K562 (cell line): ENCODE data around the gene MT1E. TPM values are rescaled to one million over a fixed set of nuclear protein-coding genes. Genes with fewer than 3 reads are reported as not detected.

Source experiments
- ATAC-seq: fragments of 200-7000 bp; cut with Tn5 transposase; 3 replicates; pipeline ENCODE4 v1.9.1; 2020; ENCODE audit warnings: moderate library complexity
- BruUV-seq: library from RNA; stranded (reverse); fragments of 400-500 nt; replicated peaks from 2 replicates; lab custom pipeline; 2021; lab: Mats Ljungman, UMichigan
- CTCF ChIA-PET: fragments of 300-600 bp; formaldehyde crosslinking; extraction: SDS; loops from one replicate; lab custom pipeline; 2021; ENCODE audit warnings: low intra/inter-chr PET ratio; lab: Yijun Ruan, JAX
- POLR2A ChIA-PET: fragments of 300-600, 350-650 bp; sonication (Branson Sonifier 250); formaldehyde crosslinking; extraction: SDS; loops from one replicate; lab custom pipeline; 2021; ENCODE audit warnings: antibody characterized with exemption, inconsistent platforms; lab: Yijun Ruan, JAX
- DNase-seq, 4 experiments: peaks; one replicate each; pipeline versions ENCODE4 v3.0.0 to v3.0.0-alpha.2; 2011 to 2018; ENCODE audit warnings: low spot score in 3 of 4, mixed read lengths in 3 of 4; ENCODE audit errors: extremely low read depth in 1 of 4
- FAIRE-seq: peaks from 2 replicates; lab custom pipeline; 2011; peaks lifted over from hg19 to GRCh38; lab: Jason Lieb, UNC
- H2AFZ ChIP-seq: 2 replicates; pipeline ENCODE4 v1.6.0; 2011; ENCODE audit warnings: low read depth, low read length, control low read depth, inconsistent platforms
- H3K27ac ChIP-seq: fragments of 200-600 bp; 3 replicates; pipeline ENCODE4 v1.8.0; 2011; ENCODE audit warnings: low read depth, mild to moderate bottlenecking, control low read depth, inconsistent platforms, low read length, moderate library complexity, mixed read lengths; ENCODE audit errors: extremely low read depth
- H3K27me3 ChIP-seq, 2 experiments: fragments of 300-600 bp in 1 of 2; 2 replicates in 1 of 2; 3 replicates in 1 of 2; pipeline versions ENCODE4 v1.6.0 to v1.8.0; 2011; ENCODE audit warnings: inconsistent platforms in 2 of 2, low read length in 2 of 2, mild to moderate bottlenecking in 1 of 2, mixed read lengths in 1 of 2, moderate library complexity in 1 of 2; ENCODE audit not compliant: control insufficient read depth in 2 of 2, insufficient read depth in 2 of 2
- H3K36me3 ChIP-seq: fragments of 300-600 bp; 3 replicates; pipeline ENCODE4 v1.8.0; 2011; ENCODE audit warnings: mild to moderate bottlenecking, low read length, inconsistent platforms; ENCODE audit not compliant: control insufficient read depth, insufficient read depth
- H3K4me1 ChIP-seq, 2 experiments: fragments of 200-600 bp in 1 of 2; replicated peaks in 1 of 2; 2 replicates in 1 of 2; 3 replicates in 1 of 2; pipeline versions ENCODE4 v1.5.1 to v1.8.0; 2011; ENCODE audit warnings: inconsistent platforms in 2 of 2, low read length in 2 of 2, mild to moderate bottlenecking in 1 of 2, mixed read lengths in 1 of 2, moderate library complexity in 1 of 2; ENCODE audit not compliant: control insufficient read depth in 2 of 2, insufficient read depth in 2 of 2
- H3K4me2 ChIP-seq: 2 replicates; pipeline ENCODE4 v1.6.1; 2011; ENCODE audit warnings: low read length, control low read depth, inconsistent platforms, mixed read lengths; ENCODE audit not compliant: insufficient read depth
- H3K4me3 ChIP-seq: fragments of 200-600 bp; sonication (generic), shearing (Covaris generic); 2 replicates; pipeline ENCODE4 v1.5.1; 2016; ENCODE audit warnings: control low read depth, inconsistent platforms
- H3K79me2 ChIP-seq: fragments of 200-600 bp; 3 replicates; pipeline ENCODE4 v1.8.0; 2011; ENCODE audit warnings: low read length, inconsistent platforms; ENCODE audit not compliant: control insufficient read depth, insufficient read depth
- H3K9ac ChIP-seq, 2 experiments: 2 replicates each; pipeline versions ENCODE4 v1.6.0 to v1.6.1; 2011; ENCODE audit warnings: low read depth in 2 of 2, low read length in 2 of 2, control low read depth in 1 of 2, inconsistent platforms in 1 of 2, mild to moderate bottlenecking in 1 of 2, mixed read lengths in 1 of 2; ENCODE audit not compliant: insufficient read depth in 1 of 2
- H3K9me1 ChIP-seq: one replicate; pipeline ENCODE4 v1.6.0; 2011; ENCODE audit warnings: inconsistent platforms, mild to moderate bottlenecking, low read length, moderate library complexity; ENCODE audit not compliant: control insufficient read depth, insufficient read depth
- H3K9me3 ChIP-seq: replicated peaks from 2 replicates; pipeline ENCODE4 v1.5.1; 2011; ENCODE audit warnings: low read depth, low read length, inconsistent platforms; ENCODE audit not compliant: control insufficient read depth, insufficient read depth
- H4K20me1 ChIP-seq: replicated peaks from 2 replicates; pipeline ENCODE4 v1.6.1; 2011; ENCODE audit warnings: low read length, inconsistent platforms, mixed read lengths; ENCODE audit not compliant: control insufficient read depth, insufficient read depth
- EWSR1 ChIP-seq: fragments of 450-650 bp; IDR thresholded peaks from 2 replicates; pipeline ENCODE4 v1.6.1; 2018; ENCODE audit warnings: borderline replicate concordance, mild to moderate bottlenecking, low read depth, moderate library complexity; ENCODE audit not compliant: partially characterized antibody
- HMG20B ChIP-seq: fragments of 250-450 bp; sonication (Bioruptor Pico); IDR thresholded peaks from 2 replicates; pipeline ENCODE4 v1.5.0; 2021; ENCODE audit warnings: mild to moderate bottlenecking
- KDM1A ChIP-seq, 2 experiments: fragments of 450-650 bp; IDR thresholded peaks; 2 replicates each; pipeline ENCODE4 v1.6.1; 2016; ENCODE audit warnings: mild to moderate bottlenecking in 2 of 2
- NCOA6 ChIP-seq: fragments of 450-650 bp; IDR thresholded peaks from 2 replicates; pipeline ENCODE4 v1.6.1; 2017; ENCODE audit warnings: mild to moderate bottlenecking
- NFE2L1 ChIP-seq: fragments of 450-650 bp; IDR thresholded peaks from 2 replicates; pipeline ENCODE4 v1.6.1; 2016; ENCODE audit warnings: missing genetic modification characterization, low read depth, mild to moderate bottlenecking, missing compliant biosample characterization, moderate library complexity, borderline replicate concordance
- NR2C1 ChIP-seq, 2 experiments: fragments of 450-650 bp; IDR thresholded peaks; 2 replicates each; pipeline ENCODE4 v1.6.1; 2017; ENCODE audit warnings: mild to moderate bottlenecking in 2 of 2, antibody characterized with exemption in 1 of 2, inconsistent platforms in 1 of 2, missing compliant biosample characterization in 1 of 2, missing genetic modification characterization in 1 of 2
- POLR2A ChIP-seq: fragments of 450-650 bp; conservative IDR thresholded peaks from 2 replicates; pipeline ENCODE4 v1.6.1; 2016
- PRPF4 ChIP-seq: fragments of 200-400 bp; formaldehyde crosslinking; IDR thresholded peaks from one replicate; pipeline ENCODE4 v1.6.1; 2017; ENCODE audit warnings: low read length, low read depth, mild to moderate bottlenecking; ENCODE audit not compliant: insufficient read depth, poor library complexity, severe bottlenecking
- PTBP1 ChIP-seq: fragments of 200-400 bp; formaldehyde crosslinking; IDR thresholded peaks from 2 replicates; pipeline ENCODE4 v1.6.1; 2017; ENCODE audit warnings: low read depth, low read length
- RAD51 ChIP-seq: fragments of 450-650 bp; IDR thresholded peaks from 2 replicates; pipeline ENCODE4 v1.7.1; 2016; ENCODE audit warnings: low read depth, mild to moderate bottlenecking, borderline replicate concordance
- TEAD4 ChIP-seq, 2 experiments: sonication (generic) in 1 of 2; formaldehyde crosslinking in 1 of 2; IDR thresholded peaks; 2 replicates each; pipeline versions ENCODE4 v1.6.1 to v1.8.0; 2012 to 2022; ENCODE audit warnings: borderline replicate concordance in 1 of 2, inconsistent platforms in 1 of 2, low read length in 1 of 2, mild to moderate bottlenecking in 1 of 2, missing genetic modification reagents in 1 of 2
- ZNF140 ChIP-seq: fragments of 250-450 bp; sonication (Bioruptor Pico); IDR thresholded peaks from 2 replicates; pipeline ENCODE4 v1.8.0; 2021; ENCODE audit warnings: moderate library complexity, mild to moderate bottlenecking, inconsistent platforms
- ZNF143 ChIP-seq: sonication (generic); formaldehyde crosslinking; IDR thresholded peaks from 2 replicates; pipeline ENCODE4 v1.9.0; 2022; ENCODE audit warnings: mild to moderate bottlenecking, missing genetic modification reagents
- WGBS: fragments of 100-300 bp; shearing (Covaris generic); methylation state at CpG from one replicate; pipeline ENCODE4 v1.1.6; 2016; ENCODE audit warnings: low coverage, mixed read lengths; ENCODE audit not compliant: insufficient coverage; ENCODE audit errors: missing lambda C conversion rate; 5-methylcytosine and 5-hydroxymethylcytosine counted together
- in situ Hi-C: fragments of 300-500 bp; cut with MboI; formaldehyde crosslinking; loops from 4 replicates; pipeline ENCODE4 v1.15.0; 2018; ENCODE audit warnings: inconsistent platforms, mixed read lengths
- intact Hi-C: fragments of 100-400 bp; cut with micrococcal nuclease; formaldehyde crosslinking; loops from 2 replicates; pipeline ENCODE4 v1.14.2; 2022
- polyA plus RNA-seq, 8 experiments: library from polyadenylated mRNA; depleted of rRNA in 4 of 8; stranded (reverse) in 5 of 8; unstranded in 3 of 8; fragments of >200 nt; fragmentation: Nextera tagmentation in 2 of 8; fragmentation: Illumina TruSeq in 1 of 8; extraction: Ambion mirVana in 2 of 8; extraction: Trizol in 1 of 8; gene quantifications; 2 replicates each; pipeline versions ENCODE4 v1.2.1 to v1.2.3, GENCODE V29; 2011 to 2014; ENCODE audit warnings: inconsistent platforms in 1 of 8, missing spikeins in 1 of 8
- total RNA-seq, 7 experiments: library from RNA; depleted of rRNA in 6 of 7; stranded (reverse); fragments of >200 nt in 6 of 7; fragmentation: Illumina TruSeq in 2 of 7; extraction: Trizol in 2 of 7; gene quantifications; 2 replicates each; pipeline versions ENCODE4 v1.2.1 to v1.2.3, GENCODE V29; 2011 to 2021; ENCODE audit warnings: low replicate concordance in 1 of 7
- TF ChIP-seq, protein P1 (sequence below): fragments of 450-650 bp; conservative IDR thresholded peaks from 2 replicates; pipeline ENCODE4 v1.6.1; 2016; ENCODE audit warnings: missing genetic modification characterization, low read depth, mild to moderate bottlenecking, control low read depth, missing compliant biosample characterization
- TF ChIP-seq, protein P2 (sequence below): fragments of 250-450 bp; sonication (Bioruptor Pico); IDR thresholded peaks from 2 replicates; pipeline ENCODE4 v1.9.0; 2021; ENCODE audit warnings: mild to moderate bottlenecking
- TF ChIP-seq, protein P3 (sequence below): sonication (generic); formaldehyde crosslinking; IDR thresholded peaks from 2 replicates; pipeline ENCODE4 v1.8.1; 2023; ENCODE audit warnings: mild to moderate bottlenecking, missing genetic modification reagents
- TF ChIP-seq, protein P4 (sequence below), 2 experiments: fragments of 450-650 bp in 1 of 2; sonication (generic) in 1 of 2; formaldehyde crosslinking; conservative IDR thresholded peaks; 2 replicates each; pipeline versions ENCODE4 v1.4.0 to v1.8.1; 2020 to 2022; ENCODE audit warnings: mild to moderate bottlenecking in 1 of 2, missing genetic modification reagents in 1 of 2

Gene MT1E
- total and polyA plus RNA-seq, 9 of the 15 experiments (the other 6 are each of a cell fraction or from before 2014, with no cell fraction given): 0.29 to 0.81 (median 0.46) TPM; not detected in 3

DNA sequence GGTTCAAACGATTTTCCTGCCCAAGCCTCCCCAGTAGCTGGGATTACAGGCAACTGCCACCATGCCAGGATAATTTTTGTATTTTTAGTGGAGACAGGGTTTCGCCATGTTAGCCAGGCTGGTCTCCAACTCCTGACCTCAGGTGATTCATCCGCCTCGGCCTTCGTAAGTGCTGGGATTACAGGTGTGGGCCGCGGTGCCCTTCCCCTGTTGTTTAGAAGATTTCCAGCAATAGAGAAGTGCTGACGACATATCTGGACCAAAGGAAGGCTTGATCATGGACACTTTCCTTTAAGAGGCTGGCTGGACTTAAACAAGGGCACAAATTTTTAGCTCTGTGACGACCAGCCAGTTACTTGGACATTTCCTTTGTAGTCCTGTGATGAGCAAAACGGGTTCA lies 5.6 kb downstream of the MT1E start:
- intact Hi-C loops: no loop called here
- H3K79me2 ChIP-seq: no peaks in the 10 kb centered on the region
- H3K27me3 ChIP-seq: peaks cover 36 to 70% of the 10 kb centered on the region in 2 experiments; a peak in 4 of 5 replicates
- no peaks in the 10 kb centered on the region for H3K9me3 ChIP-seq
- no peak overlapping the region for H3K4me2 ChIP-seq
- CTCF ChIA-PET: no interaction called here
- no peak for ATAC-seq
- DNase-seq: no peak
- H3K9ac ChIP-seq: no peak overlapping the region
- TF ChIP-seq NCOA6 (no peak), ZNF143 (no peak), TEAD4 (IDR thresholded peaks at IDR 0.05; ENCODE audit: low read length) (no peak), TEAD4 (CRISPR knock-in tag; IDR thresholded peaks at IDR 0.05; ENCODE audit: borderline replicate concordance) (no peak), ZNF140 (CRISPR knock-in tag) (no peak), NFE2L1 (tag) (no peak), NR2C1 (IDR thresholded peaks at IDR 0.05) (no peak), NR2C1 (tag; IDR thresholded peaks at IDR 0.05) (no peak), HMG20B (CRISPR knock-in tag) (no peak), EWSR1 (no peak), KDM1A (IDR thresholded peaks at IDR 0.05) (no peak), PTBP1 (no peak), RAD51 (no peak), PRPF4 (no peak), POLR2A (no peak)
- TF ChIP-seq, protein P1, sequence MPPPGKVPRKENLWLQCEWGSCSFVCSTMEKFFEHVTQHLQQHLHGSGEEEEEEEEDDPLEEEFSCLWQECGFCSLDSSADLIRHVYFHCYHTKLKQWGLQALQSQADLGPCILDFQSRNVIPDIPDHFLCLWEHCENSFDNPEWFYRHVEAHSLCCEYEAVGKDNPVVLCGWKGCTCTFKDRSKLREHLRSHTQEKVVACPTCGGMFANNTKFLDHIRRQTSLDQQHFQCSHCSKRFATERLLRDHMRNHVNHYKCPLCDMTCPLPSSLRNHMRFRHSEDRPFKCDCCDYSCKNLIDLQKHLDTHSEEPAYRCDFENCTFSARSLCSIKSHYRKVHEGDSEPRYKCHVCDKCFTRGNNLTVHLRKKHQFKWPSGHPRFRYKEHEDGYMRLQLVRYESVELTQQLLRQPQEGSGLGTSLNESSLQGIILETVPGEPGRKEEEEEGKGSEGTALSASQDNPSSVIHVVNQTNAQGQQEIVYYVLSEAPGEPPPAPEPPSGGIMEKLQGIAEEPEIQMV (tag): no peak
- TF ChIP-seq, protein P2, sequence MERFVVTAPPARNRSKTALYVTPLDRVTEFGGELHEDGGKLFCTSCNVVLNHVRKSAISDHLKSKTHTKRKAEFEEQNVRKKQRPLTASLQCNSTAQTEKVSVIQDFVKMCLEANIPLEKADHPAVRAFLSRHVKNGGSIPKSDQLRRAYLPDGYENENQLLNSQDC (CRISPR knock-in tag): no peak
- TF ChIP-seq, protein P3, sequence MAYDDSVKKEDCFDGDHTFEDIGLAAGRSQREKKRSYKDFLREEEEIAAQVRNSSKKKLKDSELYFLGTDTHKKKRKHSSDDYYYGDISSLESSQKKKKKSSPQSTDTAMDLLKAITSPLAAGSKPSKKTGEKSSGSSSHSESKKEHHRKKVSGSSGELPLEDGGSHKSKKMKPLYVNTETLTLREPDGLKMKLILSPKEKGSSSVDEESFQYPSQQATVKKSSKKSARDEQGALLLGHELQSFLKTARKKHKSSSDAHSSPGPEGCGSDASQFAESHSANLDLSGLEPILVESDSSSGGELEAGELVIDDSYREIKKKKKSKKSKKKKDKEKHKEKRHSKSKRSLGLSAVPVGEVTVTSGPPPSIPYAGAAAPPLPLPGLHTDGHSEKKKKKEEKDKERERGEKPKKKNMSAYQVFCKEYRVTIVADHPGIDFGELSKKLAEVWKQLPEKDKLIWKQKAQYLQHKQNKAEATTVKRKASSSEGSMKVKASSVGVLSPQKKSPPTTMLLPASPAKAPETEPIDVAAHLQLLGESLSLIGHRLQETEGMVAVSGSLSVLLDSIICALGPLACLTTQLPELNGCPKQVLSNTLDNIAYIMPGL (CRISPR knock-in tag): no peak
- TF ChIP-seq, protein P4, sequence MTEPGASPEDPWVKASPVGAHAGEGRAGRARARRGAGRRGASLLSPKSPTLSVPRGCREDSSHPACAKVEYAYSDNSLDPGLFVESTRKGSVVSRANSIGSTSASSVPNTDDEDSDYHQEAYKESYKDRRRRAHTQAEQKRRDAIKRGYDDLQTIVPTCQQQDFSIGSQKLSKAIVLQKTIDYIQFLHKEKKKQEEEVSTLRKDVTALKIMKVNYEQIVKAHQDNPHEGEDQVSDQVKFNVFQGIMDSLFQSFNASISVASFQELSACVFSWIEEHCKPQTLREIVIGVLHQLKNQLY (CRISPR knock-in tag; conservative IDR thresholded peaks at IDR 0.05): no peak
- WGBS: under 1% methylated on average over 10 of the region's 10 CpGs
- POLR2A ChIA-PET: no interaction called here
- 0 out of 2 replicates have a peak, but pooled peaks cover 3% of the 10 kb centered on the region for H4K20me1 ChIP-seq
- H3K9me1 ChIP-seq: no peaks in the 10 kb centered on the region
- FAIRE-seq: no peak
- H2AFZ ChIP-seq: no peak overlapping the region
- no peak overlapping the region for H3K27ac ChIP-seq
- in situ Hi-C loops: no loop called here
- H3K36me3 ChIP-seq: no peaks in the 10 kb centered on the region
- no peak overlapping the region for H3K4me3 ChIP-seq
- peaks cover 0 to 15% of the 10 kb centered on the region in 2 experiments; a peak in 2 of 5 replicates for H3K4me1 ChIP-seq
- no TSS peak for BruUV-seq
